IMR-90 (cell line): ENCODE data around the gene ACSL4. TPM values are rescaled to one million over a fixed set of nuclear protein-coding genes. Genes with fewer than 3 reads are reported as not detected.

ENCODE experiments used
- ATAC-seq: fragments of 200-7000 bp; cut with Tn5 transposase; 2 replicates; pipeline ENCODE4 v1.9.1; 2020; ENCODE audit warnings: low read depth, mild to moderate bottlenecking, moderate library complexity
- BruUV-seq: library from RNA; stranded (reverse); fragments of 400-500 nt; replicated peaks from 2 replicates; lab custom pipeline; 2021; lab: Mats Ljungman, UMichigan
- CTCF ChIA-PET: fragments of 300-600 bp; formaldehyde crosslinking; extraction: SDS; loops from one replicate; lab custom pipeline; 2021; ENCODE audit warnings: antibody characterized with exemption; lab: Yijun Ruan, JAX
- POLR2A ChIA-PET: fragments of 300-600 bp; sonication (Branson Sonifier 250); formaldehyde crosslinking; loops from one replicate; lab custom pipeline; 2022; ENCODE audit warnings: antibody characterized with exemption; ENCODE audit not compliant: unreplicated experiment; lab: Charles Lee
- DNase-seq: peaks from one replicate; pipeline ENCODE4 v3.0.0; 2013
- H2AFZ ChIP-seq: replicated peaks from 2 replicates; pipeline ENCODE3; 2013; ENCODE audit warnings: low read length, mild to moderate bottlenecking; ENCODE audit not compliant: poor library complexity
- H2AK5ac ChIP-seq: 2 replicates; pipeline ENCODE4 v1.6.1; 2013; ENCODE audit warnings: low read depth, low read length, inconsistent platforms
- H2AK9ac ChIP-seq: replicated peaks from 2 replicates; pipeline ENCODE3; 2013; ENCODE audit warnings: mild to moderate bottlenecking, low read depth, low read length, moderate library complexity; ENCODE audit not compliant: poor library complexity
- H2BK120ac ChIP-seq: 2 replicates; pipeline ENCODE4 v1.6.1; 2013; ENCODE audit warnings: low read depth, low read length, inconsistent platforms
- H2BK15ac ChIP-seq: 3 replicates; pipeline ENCODE4 v1.6.1; 2013; ENCODE audit warnings: low read depth, low read length, inconsistent platforms
- H2BK20ac ChIP-seq: 2 replicates; pipeline ENCODE4 v1.6.1; 2013; ENCODE audit warnings: low read depth, mild to moderate bottlenecking, inconsistent platforms, low read length, moderate library complexity
- H2BK5ac ChIP-seq: 2 replicates; pipeline ENCODE4 v1.6.1; 2013; ENCODE audit warnings: mild to moderate bottlenecking, low read depth, low read length, inconsistent platforms; ENCODE audit not compliant: poor library complexity, severe bottlenecking
- H3K14ac ChIP-seq: replicated peaks from 2 replicates; pipeline ENCODE4 v1.6.1; 2013; ENCODE audit warnings: low read depth, low read length, inconsistent platforms
- H3K18ac ChIP-seq: 2 replicates; pipeline ENCODE4 v1.6.1; 2013; ENCODE audit warnings: low read depth, low read length, control low read depth
- H3K23ac ChIP-seq: 2 replicates; pipeline ENCODE4 v1.6.1; 2013; ENCODE audit warnings: low read depth, low read length, inconsistent platforms
- H3K27ac ChIP-seq: 2 replicates; pipeline ENCODE4 v1.5.1; 2013; ENCODE audit warnings: mild to moderate bottlenecking, control low read depth, low read length; ENCODE audit not compliant: insufficient read depth
- H3K27me3 ChIP-seq: 2 replicates; pipeline ENCODE4 v1.6.1; 2013; ENCODE audit warnings: low read length; ENCODE audit not compliant: control insufficient read depth, insufficient read depth
- H3K36me3 ChIP-seq: 2 replicates; pipeline ENCODE4 v1.6.1; 2013; ENCODE audit warnings: low read length, mixed read lengths; ENCODE audit not compliant: control insufficient read depth, insufficient read depth
- H3K4ac ChIP-seq: 2 replicates; pipeline ENCODE4 v1.6.1; 2013; ENCODE audit warnings: low read depth, low read length, inconsistent platforms
- H3K4me1 ChIP-seq: 2 replicates; pipeline ENCODE4 v1.6.1; 2013; ENCODE audit warnings: low read length, mixed read lengths; ENCODE audit not compliant: control insufficient read depth, insufficient read depth
- H3K4me2 ChIP-seq: 2 replicates; pipeline ENCODE4 v1.6.1; 2013; ENCODE audit warnings: low read depth, mild to moderate bottlenecking, control low read depth, low read length, moderate library complexity
- H3K4me3 ChIP-seq: 2 replicates; pipeline ENCODE4 v1.5.1; 2013; ENCODE audit warnings: low read depth, mild to moderate bottlenecking, control low read depth, low read length, moderate library complexity; ENCODE audit not compliant: insufficient read depth
- H3K56ac ChIP-seq: 2 replicates; pipeline ENCODE4 v1.6.1; 2013; ENCODE audit warnings: low read length, inconsistent platforms; ENCODE audit not compliant: insufficient read depth; ENCODE audit errors: extremely low read depth
- H3K79me1 ChIP-seq, 2 experiments: 2 replicates each; pipeline ENCODE4 v1.6.1; 2013; ENCODE audit warnings: low read length in 2 of 2, inconsistent platforms in 1 of 2, low read depth in 1 of 2
- H3K9ac ChIP-seq: 2 replicates; pipeline ENCODE4 v1.6.1; 2013; ENCODE audit warnings: low read depth, low read length, control low read depth
- H3K9me1 ChIP-seq: 2 replicates; pipeline ENCODE4 v1.6.1; 2013; ENCODE audit warnings: low read length, inconsistent platforms; ENCODE audit not compliant: insufficient read depth
- H3K9me3 ChIP-seq: 2 replicates; pipeline ENCODE4 v1.6.1; 2013; ENCODE audit warnings: low read length; ENCODE audit not compliant: control insufficient read depth, insufficient read depth
- H4K20me1 ChIP-seq: 2 replicates; pipeline ENCODE4 v1.6.1; 2013; ENCODE audit warnings: low read length, inconsistent platforms; ENCODE audit not compliant: insufficient read depth
- H4K5ac ChIP-seq: 2 replicates; pipeline ENCODE4 v1.6.1; 2013; ENCODE audit warnings: mild to moderate bottlenecking, low read depth, low read length, control low read depth
- H4K8ac ChIP-seq, 2 experiments: 2 replicates each; pipeline ENCODE4 v1.6.1; 2013; ENCODE audit warnings: low read depth in 2 of 2, low read length in 2 of 2, control low read depth in 1 of 2, inconsistent platforms in 1 of 2
- H4K91ac ChIP-seq: 2 replicates; pipeline ENCODE4 v1.6.1; 2013; ENCODE audit warnings: low read depth, low read length, inconsistent platforms; ENCODE audit not compliant: insufficient read depth
- BHLHE40 ChIP-seq: fragments of 150-350 bp; IDR thresholded peaks from 2 replicates; pipeline ENCODE4 v1.6.1; 2016; ENCODE audit warnings: mild to moderate bottlenecking, low read depth, low read length
- CHD1 ChIP-seq: IDR thresholded peaks from 2 replicates; pipeline ENCODE4 v1.6.1; 2012; ENCODE audit warnings: low read depth, low read length, improper control_type of control experiment
- CTCF ChIP-seq: conservative IDR thresholded peaks from 2 replicates; pipeline ENCODE4 v1.5.1; 2012; ENCODE audit warnings: mild to moderate bottlenecking, low read depth, low read length, improper control_type of control experiment
- ELK1 ChIP-seq: fragments of 150-350 bp; IDR thresholded peaks from 2 replicates; pipeline ENCODE4 v1.6.1; 2016; ENCODE audit warnings: low read depth, mild to moderate bottlenecking, low read length, moderate library complexity, borderline replicate concordance
- FOS ChIP-seq: fragments of 150-350 bp; IDR thresholded peaks from 2 replicates; pipeline ENCODE4 v1.6.1; 2016; ENCODE audit warnings: low read depth, low read length
- MAFK ChIP-seq: IDR thresholded peaks from 2 replicates; pipeline ENCODE4 v1.6.1; 2012; ENCODE audit warnings: low read depth, low read length, improper control_type of control experiment
- MAZ ChIP-seq: IDR thresholded peaks from 2 replicates; pipeline ENCODE4 v1.6.1; 2012; ENCODE audit warnings: low read depth, mild to moderate bottlenecking, low read length, improper control_type of control experiment, moderate library complexity, borderline replicate concordance
- MXI1 ChIP-seq: IDR thresholded peaks from 2 replicates; pipeline ENCODE4 v1.6.1; 2012; ENCODE audit warnings: low read depth, mild to moderate bottlenecking, low read length, moderate library complexity, borderline replicate concordance
- NFE2L2 ChIP-seq: fragments of 150-350 bp; IDR thresholded peaks from 2 replicates; pipeline ENCODE4 v1.6.1; 2016; ENCODE audit warnings: low read depth, mild to moderate bottlenecking, low read length
- POLR2A ChIP-seq: IDR thresholded peaks from 2 replicates; pipeline ENCODE4 v1.6.1; 2012; ENCODE audit warnings: mild to moderate bottlenecking, low read depth, low read length
- RAD21 ChIP-seq: IDR thresholded peaks from 2 replicates; pipeline ENCODE4 v1.6.1; 2012; ENCODE audit warnings: low read length, improper control_type of control experiment
- RCOR1 ChIP-seq: IDR thresholded peaks from 2 replicates; pipeline ENCODE4 v1.6.1; 2012; ENCODE audit warnings: mild to moderate bottlenecking, low read length, improper control_type of control experiment; ENCODE audit not compliant: insufficient replicate concordance
- RFX5 ChIP-seq: IDR thresholded peaks from 2 replicates; pipeline ENCODE4 v1.8.0; 2012; ENCODE audit warnings: low read depth, mild to moderate bottlenecking, low read length, moderate library complexity
- SMC3 ChIP-seq: fragments of 150-350 bp; IDR thresholded peaks from 2 replicates; pipeline ENCODE4 v1.6.1; 2016; ENCODE audit warnings: low read depth, mild to moderate bottlenecking, antibody characterized with exemption, low read length, moderate library complexity
- WGBS, 2 experiments: methylation state at CpG; one replicate each; pipeline versions ENCODE4 v1.1.5 to v1.1.7; 2013; ENCODE audit warnings: missing lambda C conversion rate in 2 of 2; ENCODE audit not compliant: insufficient read length in 1 of 2; ENCODE audit errors: extremely low coverage in 2 of 2; 5-methylcytosine and 5-hydroxymethylcytosine counted together
- dilution Hi-C: fragments of 300-500 bp; cut with HindIII; formaldehyde crosslinking; loops from one replicate; pipeline ENCODE4 v1.14.3; 2018; ENCODE audit warnings: low sequenced_read_pairs; ENCODE audit not compliant: unreplicated experiment
- in situ Hi-C: fragments of 300-500 bp; cut with MboI; formaldehyde crosslinking; loops from 3 replicates; pipeline ENCODE4 v1.14.3; 2019; ENCODE audit warnings: low sequenced_read_pairs, inconsistent platforms, mixed read lengths
- intact Hi-C: fragments of 100-400 bp; cut with micrococcal nuclease; formaldehyde crosslinking; loops from 2 replicates; pipeline ENCODE4 v1.10.0; 2022
- polyA plus RNA-seq, 3 experiments: library from polyadenylated mRNA; depleted of rRNA; stranded (reverse); fragments of >200 nt; gene quantifications; 2 replicates each; pipeline ENCODE4 v1.2.3, GENCODE V29; 2012; ENCODE audit warnings: low replicate concordance in 1 of 3
- total RNA-seq: library from RNA; depleted of rRNA; stranded (reverse); fragments of >200 nt; gene quantifications from 2 replicates; pipeline ENCODE4 v1.2.3, GENCODE V29; 2012
- TF ChIP-seq, protein P1 (sequence below): fragments of 150-350 bp; IDR thresholded peaks from 2 replicates; pipeline ENCODE4 v1.6.1; 2017; ENCODE audit warnings: mild to moderate bottlenecking, antibody characterized with exemption, low read length, low read depth

Gene ACSL4
- total and polyA plus RNA-seq, 2 of the 4 experiments (the other 2 are of a cell fraction) = 29.6 to 59.7 TPM

DNA sequence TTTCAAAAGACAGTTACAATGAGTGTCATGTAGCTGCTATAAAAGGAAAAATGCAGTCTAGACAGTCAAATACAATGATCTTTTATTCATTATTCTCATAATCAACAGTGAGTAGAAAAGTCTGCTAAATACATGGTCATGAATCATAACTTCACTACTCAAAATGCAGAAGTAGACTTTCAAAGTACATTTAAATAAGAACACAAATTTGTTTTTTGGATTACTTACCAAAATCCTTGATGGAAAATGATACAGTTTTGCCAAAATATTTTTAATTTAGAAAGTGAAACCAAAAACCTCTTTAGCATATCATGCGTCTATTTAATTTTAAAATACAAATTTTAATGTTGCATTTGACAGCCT lies 4.9 kb downstream of the ACSL4 start:
- Histone ChIP-seq H4K8ac (no peak overlapping the region), H2AFZ (no peak overlapping the region), H3K4me2 (peak overlapping the region; percentile 77), H2AK9ac (no peak overlapping the region), H2BK5ac (no peak overlapping the region), H3K27ac (peak overlapping the region; percentile 27; the same call in 1 of the 2 replicates), H4K20me1 (peaks cover 22% of the 10 kb centered on the region), H2BK20ac (no peak overlapping the region), H2BK120ac (no peak overlapping the region), H2AK5ac (no peak overlapping the region), H2BK15ac (no peak overlapping the region), H3K4me1 (no peaks in the 10 kb centered on the region), H3K9ac (no peak overlapping the region), H3K23ac (no peak overlapping the region), H4K91ac (no peak overlapping the region), H4K5ac (no peak overlapping the region), H3K56ac (no peak overlapping the region), H3K79me1 (peaks cover 0 to 7% of the 10 kb centered on the region in 2 experiments; a peak in 1 of 4 replicates), H3K4ac (no peak overlapping the region), H3K4me3 (no peak overlapping the region), H3K27me3 (no peaks in the 10 kb centered on the region), H3K9me1 (no peaks in the 10 kb centered on the region), H3K9me3 (no peaks in the 10 kb centered on the region), H3K14ac (no peak overlapping the region), H3K36me3 (peaks cover 1% of the 10 kb centered on the region; the same call in 1 of the 2 replicates), H3K18ac (no peak overlapping the region)
- ATAC-seq (no peak), DNase-seq (no peak)
- WGBS, 2 experiments = no CpG with 5 or more reads among the region's 1 CpG
- CTCF ChIA-PET = interaction anchor here (1.1 kb wide), 1 partner anchor 161 kb away, joined by 3 read pairs; no protein-coding TSS in a partner anchor
- in situ Hi-C loops = no loop called here
- no TSS peak for BruUV-seq
- TF ChIP-seq NFE2L2 (no peak), ELK1 (no peak), SMC3 (no peak), MXI1 (no peak), FOS (no peak), MAFK (no peak), RFX5 (no peak), RAD21 (no peak), CHD1 (no peak), MAZ (no peak), BHLHE40 (no peak), RCOR1 (no peak), CTCF (no peak), POLR2A (no peak)
- TF ChIP-seq, protein P1, sequence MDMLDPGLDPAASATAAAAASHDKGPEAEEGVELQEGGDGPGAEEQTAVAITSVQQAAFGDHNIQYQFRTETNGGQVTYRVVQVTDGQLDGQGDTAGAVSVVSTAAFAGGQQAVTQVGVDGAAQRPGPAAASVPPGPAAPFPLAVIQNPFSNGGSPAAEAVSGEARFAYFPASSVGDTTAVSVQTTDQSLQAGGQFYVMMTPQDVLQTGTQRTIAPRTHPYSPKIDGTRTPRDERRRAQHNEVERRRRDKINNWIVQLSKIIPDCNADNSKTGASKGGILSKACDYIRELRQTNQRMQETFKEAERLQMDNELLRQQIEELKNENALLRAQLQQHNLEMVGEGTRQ = no peak
- dilution Hi-C loops = no loop called here
- intact Hi-C loops = no loop called here
- POLR2A ChIA-PET = no interaction called here
